B cell (primary cell): ENCODE results near the gene RNF217.

Experiments used
- EZH2 ChIP-seq: IDR thresholded peaks from 2 replicates; pipeline ENCODE4 v1.6.1; 2012; ENCODE audit warnings: borderline replicate concordance, low read depth, mild to moderate bottlenecking, moderate library complexity, low read length; ENCODE audit not compliant: insufficient read depth, poor library complexity, severe bottlenecking
- TF ChIP-seq, protein P1 (sequence below): fragments of 200-600 bp; IDR thresholded peaks from one replicate; pipeline ENCODE4 v1.8.0; 2022; ENCODE audit warnings: antibody characterized with exemption, mild to moderate bottlenecking

- TF ChIP-seq, protein P1, sequence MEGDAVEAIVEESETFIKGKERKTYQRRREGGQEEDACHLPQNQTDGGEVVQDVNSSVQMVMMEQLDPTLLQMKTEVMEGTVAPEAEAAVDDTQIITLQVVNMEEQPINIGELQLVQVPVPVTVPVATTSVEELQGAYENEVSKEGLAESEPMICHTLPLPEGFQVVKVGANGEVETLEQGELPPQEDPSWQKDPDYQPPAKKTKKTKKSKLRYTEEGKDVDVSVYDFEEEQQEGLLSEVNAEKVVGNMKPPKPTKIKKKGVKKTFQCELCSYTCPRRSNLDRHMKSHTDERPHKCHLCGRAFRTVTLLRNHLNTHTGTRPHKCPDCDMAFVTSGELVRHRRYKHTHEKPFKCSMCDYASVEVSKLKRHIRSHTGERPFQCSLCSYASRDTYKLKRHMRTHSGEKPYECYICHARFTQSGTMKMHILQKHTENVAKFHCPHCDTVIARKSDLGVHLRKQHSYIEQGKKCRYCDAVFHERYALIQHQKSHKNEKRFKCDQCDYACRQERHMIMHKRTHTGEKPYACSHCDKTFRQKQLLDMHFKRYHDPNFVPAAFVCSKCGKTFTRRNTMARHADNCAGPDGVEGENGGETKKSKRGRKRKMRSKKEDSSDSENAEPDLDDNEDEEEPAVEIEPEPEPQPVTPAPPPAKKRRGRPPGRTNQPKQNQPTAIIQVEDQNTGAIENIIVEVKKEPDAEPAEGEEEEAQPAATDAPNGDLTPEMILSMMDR: no peak
- TF ChIP-seq EZH2: no peak
These were observed 25.1 kb downstream of the RNF217 start for GRCh38 chr6:124987291-124987690.
